ENCODE results near the gene GBF1.

The GBF1 gene

GRCh38 chr10:102233997-102234396 is 11.3 kb upstream of the GBF1 start:
- DNase-seq (ENCODE audit: low read depth in 2 of 2) = no peak
- TF ChIP-seq, protein P1, sequence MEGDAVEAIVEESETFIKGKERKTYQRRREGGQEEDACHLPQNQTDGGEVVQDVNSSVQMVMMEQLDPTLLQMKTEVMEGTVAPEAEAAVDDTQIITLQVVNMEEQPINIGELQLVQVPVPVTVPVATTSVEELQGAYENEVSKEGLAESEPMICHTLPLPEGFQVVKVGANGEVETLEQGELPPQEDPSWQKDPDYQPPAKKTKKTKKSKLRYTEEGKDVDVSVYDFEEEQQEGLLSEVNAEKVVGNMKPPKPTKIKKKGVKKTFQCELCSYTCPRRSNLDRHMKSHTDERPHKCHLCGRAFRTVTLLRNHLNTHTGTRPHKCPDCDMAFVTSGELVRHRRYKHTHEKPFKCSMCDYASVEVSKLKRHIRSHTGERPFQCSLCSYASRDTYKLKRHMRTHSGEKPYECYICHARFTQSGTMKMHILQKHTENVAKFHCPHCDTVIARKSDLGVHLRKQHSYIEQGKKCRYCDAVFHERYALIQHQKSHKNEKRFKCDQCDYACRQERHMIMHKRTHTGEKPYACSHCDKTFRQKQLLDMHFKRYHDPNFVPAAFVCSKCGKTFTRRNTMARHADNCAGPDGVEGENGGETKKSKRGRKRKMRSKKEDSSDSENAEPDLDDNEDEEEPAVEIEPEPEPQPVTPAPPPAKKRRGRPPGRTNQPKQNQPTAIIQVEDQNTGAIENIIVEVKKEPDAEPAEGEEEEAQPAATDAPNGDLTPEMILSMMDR (IDR thresholded peaks at IDR 0.05; ENCODE audit: low read depth, low read length) = no peak
- H3K4me3 ChIP-seq (replicated peaks in 1 of 2; ENCODE audit: low read depth in 2 of 2, low read length in 2 of 2) = no peak overlapping the region

- DNase-seq (ENCODE audit: low read depth in 2 of 2) = no peak
- H3K4me3 ChIP-seq (replicated peaks in 1 of 2; ENCODE audit: low read depth in 2 of 2, low read length in 2 of 2) = no peak overlapping the region
- TF ChIP-seq, protein P1 (IDR thresholded peaks at IDR 0.05; ENCODE audit: low read depth, low read length) = no peak
Observed at GRCh38 chr10:102234888-102235597, 10.3 kb upstream of the GBF1 start.

- DNase-seq (ENCODE audit: low read depth in 2 of 2) = peak in 1 of 2 donors; percentile 36
- TF ChIP-seq, protein P1 (IDR thresholded peaks at IDR 0.05; ENCODE audit: low read depth, low read length) = no peak
- H3K4me3 ChIP-seq (replicated peaks in 1 of 2; ENCODE audit: low read depth in 2 of 2, low read length in 2 of 2) = no peak overlapping the region
Observed at GRCh38 chr10:102235598-102235920, 9.8 kb upstream of the GBF1 start.

DNA sequence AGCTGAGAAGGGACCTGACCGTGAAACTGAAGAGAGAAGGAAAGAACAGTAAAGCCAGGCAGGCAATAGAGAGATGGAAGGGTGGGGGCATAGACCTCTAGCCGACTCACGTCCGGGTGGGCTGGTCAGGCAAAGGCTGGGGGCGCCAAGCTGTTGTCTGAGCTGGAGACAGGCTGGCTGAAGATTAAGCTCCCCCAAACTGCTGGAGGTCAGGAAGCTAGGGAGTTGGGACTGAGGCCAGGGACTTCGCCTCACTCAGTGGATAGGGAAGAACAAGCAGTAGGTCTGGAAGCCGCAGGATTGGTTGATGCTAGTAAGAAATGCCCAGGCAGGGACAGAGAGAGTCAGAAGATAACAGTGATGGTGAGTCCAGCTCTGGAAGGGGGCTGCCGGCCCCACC is 9.3 kb upstream of the GBF1 start:
- TF ChIP-seq, protein P1 (IDR thresholded peaks at IDR 0.05; ENCODE audit: low read depth, low read length) = no peak
- no peak for DNase-seq (ENCODE audit: low read depth in 2 of 2)

DNA sequence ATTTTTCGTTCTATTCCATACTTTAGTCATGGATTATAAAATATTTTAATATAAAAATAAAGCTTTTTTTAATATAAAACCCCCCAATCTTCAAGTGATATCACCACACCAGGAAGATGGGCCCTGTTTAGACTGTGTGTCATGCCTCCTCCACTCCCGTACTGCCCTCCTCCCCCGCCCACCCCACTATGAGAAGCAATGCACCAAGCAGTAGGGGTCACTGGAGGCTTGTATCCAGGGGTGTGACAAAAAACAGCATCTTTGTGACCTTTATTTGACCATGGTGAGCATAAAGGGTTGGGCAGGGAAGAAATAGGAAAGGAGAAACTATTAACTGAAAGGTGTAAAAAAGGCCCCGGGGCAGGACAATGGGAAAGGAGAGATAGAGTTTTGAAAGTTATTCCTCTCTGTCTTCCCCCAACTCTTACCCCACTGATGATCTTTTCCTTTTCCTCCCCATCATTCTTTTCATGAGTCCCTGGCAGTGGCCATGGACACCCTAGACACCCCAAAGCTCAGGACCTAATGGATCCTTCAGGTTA is 7.5 kb upstream of the GBF1 start:
- TF ChIP-seq, protein P1 (IDR thresholded peaks at IDR 0.05; ENCODE audit: low read depth, low read length) = no peak
- DNase-seq (ENCODE audit: low read depth in 2 of 2) = no peak
- no peak overlapping the region for H3K4me3 ChIP-seq (replicated peaks in 1 of 2; ENCODE audit: low read depth in 2 of 2, low read length in 2 of 2)

More for the DNA sequence above, 9.3 kb upstream of the GBF1 start:
- H3K4me3 ChIP-seq (replicated peaks in 1 of 2; ENCODE audit: low read depth in 2 of 2, low read length in 2 of 2) = no peak overlapping the region

GRCh38 chr10:102240467-102241031 is 4.8 kb upstream of the GBF1 start:
- TF ChIP-seq, protein P1 (IDR thresholded peaks at IDR 0.05; ENCODE audit: low read depth, low read length) = no peak
- DNase-seq (ENCODE audit: low read depth in 2 of 2) = no peak
- peak overlapping the region; percentile 73 to 74 for H3K4me3 ChIP-seq (replicated peaks in 1 of 2; ENCODE audit: low read depth in 2 of 2, low read length in 2 of 2)
